Activated CD4-positive, alpha-beta T cell treated with anti-CD3 and anti-CD28 coated beads, Interleukin-2, amount 10 ng/mL, durations not matched to agents 24 days and 14 days (primary cell): ENCODE data around the gene LRRC32. TPM values are rescaled to one million over a fixed set of nuclear protein-coding genes. Genes with fewer than 3 reads are reported as not detected.

Experiments used
- DNase-seq: peaks from one replicate; pipeline ENCODE4 v3.0.0; 2022
- H3K27ac Mint-ChIP-seq: one replicate; pipeline ENCODE4 v1.8.0; 2022; ENCODE audit warnings: mild to moderate bottlenecking, mixed read lengths
- H3K27me3 Mint-ChIP-seq: one replicate; pipeline ENCODE4 v1.8.0; 2022; ENCODE audit warnings: mixed read lengths
- H3K36me3 Mint-ChIP-seq: one replicate; pipeline ENCODE4 v1.8.0; 2022; ENCODE audit warnings: low read depth, mild to moderate bottlenecking, mixed read lengths
- H3K4me1 Mint-ChIP-seq: one replicate; pipeline ENCODE4 v1.8.0; 2021; ENCODE audit warnings: mixed read lengths
- H3K4me3 Mint-ChIP-seq: one replicate; pipeline ENCODE4 v1.8.0; 2022; ENCODE audit warnings: mild to moderate bottlenecking, moderate library complexity, mixed read lengths
- H3K9me3 Mint-ChIP-seq: one replicate; pipeline ENCODE4 v1.8.0; 2021; ENCODE audit warnings: mixed read lengths
- intact Hi-C: fragments of 100-400 bp; cut with micrococcal nuclease; formaldehyde crosslinking; loops from one replicate; pipeline ENCODE4 v1.15.1; 2023
- total RNA-seq: library from RNA; stranded (reverse); gene quantifications from 2 replicates; pipeline ENCODE4 v1.2.3, GENCODE V29; 2022

Gene LRRC32
- total RNA-seq, 1 donor from 2014 or later, result 8.6 TPM

DNA sequence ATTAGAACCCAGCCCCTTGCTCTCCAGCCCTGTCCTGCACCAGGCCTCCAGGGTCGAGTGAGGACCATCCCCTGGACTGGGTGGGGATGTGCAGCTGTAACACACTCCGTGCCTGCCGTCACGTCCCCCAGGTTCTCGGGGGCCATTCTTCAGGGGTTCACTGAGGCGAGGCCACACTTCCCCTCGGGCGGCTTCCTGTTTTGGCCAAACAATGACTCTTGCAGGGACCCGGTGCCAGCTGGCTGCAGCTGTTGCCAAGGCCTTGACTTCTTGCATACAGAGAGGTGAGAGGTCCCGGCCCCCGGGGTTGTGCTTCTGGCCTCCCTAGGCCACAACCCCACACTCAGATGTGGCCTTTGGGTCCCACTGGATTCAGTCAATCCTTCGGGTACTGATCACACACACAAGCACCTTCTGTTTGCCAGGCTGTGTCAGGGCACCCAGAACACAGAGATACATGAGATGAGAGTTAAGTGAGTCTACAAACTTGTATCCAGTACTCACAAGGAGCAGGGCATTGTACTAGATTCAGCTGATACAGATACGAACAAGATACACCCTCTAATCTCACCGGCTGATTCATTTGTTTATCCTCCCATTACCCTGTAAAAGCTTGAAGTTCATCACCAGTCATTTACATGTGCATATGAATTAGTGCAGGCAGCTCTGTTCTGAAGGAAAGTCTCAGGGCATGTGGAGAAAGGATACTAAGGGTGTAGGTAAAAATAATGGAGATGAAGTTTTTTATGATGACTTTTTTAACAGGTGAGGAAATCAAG lies 32.9 kb downstream of the LRRC32 start:
- no peaks in the 10 kb centered on the region for H3K9me3 Mint-ChIP-seq
- no peak overlapping the region for H3K27ac Mint-ChIP-seq
- peaks cover 14% of the 10 kb centered on the region for H3K4me1 Mint-ChIP-seq
- intact Hi-C loops, result no loop called here
- peaks cover 2% of the 10 kb centered on the region for H3K36me3 Mint-ChIP-seq
- DNase-seq, result no peak
- no peak overlapping the region for H3K4me3 Mint-ChIP-seq
- peaks cover 13% of the 10 kb centered on the region for H3K27me3 Mint-ChIP-seq

DNA sequence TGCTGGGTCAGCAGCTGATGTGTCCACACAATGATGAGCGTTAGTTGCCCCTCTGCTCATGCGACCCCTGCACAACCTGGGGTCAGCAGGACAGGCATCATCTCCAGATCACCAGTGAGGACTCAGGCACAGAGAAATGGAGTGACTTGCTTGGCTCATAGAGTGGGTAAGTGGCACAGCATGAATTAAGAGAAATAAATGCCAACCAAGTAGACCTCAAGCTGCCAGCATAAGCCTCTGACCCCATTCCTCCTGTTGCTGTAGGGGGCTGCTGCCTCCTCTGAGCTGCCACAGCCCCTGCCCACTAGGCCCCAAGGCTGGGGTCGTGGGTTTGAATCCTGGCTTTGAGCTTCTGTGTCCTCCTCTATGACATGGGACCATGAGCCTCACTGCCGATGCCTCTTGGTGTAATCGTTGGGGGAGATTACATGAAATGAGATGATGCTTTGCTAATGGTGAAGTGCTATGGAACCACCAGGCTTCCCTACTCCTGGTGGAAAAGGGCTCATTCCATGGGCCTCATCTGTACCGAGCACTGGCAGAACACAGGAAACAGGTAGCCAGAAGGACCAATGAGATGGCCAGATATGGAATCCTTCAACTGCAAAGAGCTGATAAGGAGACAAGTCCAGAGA lies 33.6 kb downstream of the LRRC32 start:
- Mint-ChIP-seq H3K27ac (no peak overlapping the region), H3K36me3 (peaks cover 2% of the 10 kb centered on the region), H3K4me3 (no peak overlapping the region), H3K4me1 (peaks cover 15% of the 10 kb centered on the region), H3K27me3 (peaks cover 9% of the 10 kb centered on the region), H3K9me3 (no peaks in the 10 kb centered on the region)
- no peak for DNase-seq
- intact Hi-C loops, result no loop called here

DNA sequence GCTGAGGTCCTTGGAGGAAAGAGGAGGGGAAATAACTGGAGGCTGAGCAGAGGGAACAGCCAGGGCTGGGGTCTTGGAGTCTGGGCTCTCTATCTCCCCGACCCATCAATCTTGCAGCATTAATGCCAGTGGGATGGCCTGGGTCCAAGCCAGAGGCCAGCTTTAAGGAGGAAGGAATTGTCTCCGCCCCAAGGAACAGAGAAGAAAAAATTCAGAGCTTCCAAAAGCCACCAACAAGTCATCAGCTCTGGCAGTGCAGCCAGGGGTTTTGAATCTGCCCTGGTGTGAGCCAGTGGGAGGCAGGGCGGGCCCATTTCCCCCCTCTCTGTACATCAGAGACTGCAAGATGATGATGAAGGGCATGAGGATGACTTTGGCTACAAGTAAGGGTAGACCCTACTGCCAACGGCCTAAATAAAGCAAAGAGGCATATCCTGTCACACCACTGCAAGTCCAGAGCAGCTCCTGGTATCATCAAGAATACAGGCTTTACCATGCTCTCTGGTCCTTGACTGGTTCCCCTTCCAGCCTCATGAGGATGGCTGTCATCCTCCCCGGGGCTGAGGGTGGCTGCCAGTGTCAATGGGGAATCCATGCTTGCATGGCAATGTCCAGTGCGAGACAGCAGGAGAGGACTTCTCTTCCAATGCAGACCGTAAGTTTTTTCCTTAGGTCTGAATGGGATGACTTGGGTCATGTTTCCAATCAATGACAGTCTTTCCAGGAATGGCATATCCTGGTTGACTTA lies 34.4 kb downstream of the LRRC32 start:
- peaks cover 6% of the 10 kb centered on the region for H3K27me3 Mint-ChIP-seq
- H3K27ac Mint-ChIP-seq, result no peak overlapping the region
- intact Hi-C loops, result no loop called here
- H3K4me3 Mint-ChIP-seq, result no peak overlapping the region
- H3K36me3 Mint-ChIP-seq, result peaks cover 2% of the 10 kb centered on the region
- peaks cover 13% of the 10 kb centered on the region for H3K4me1 Mint-ChIP-seq
- DNase-seq, result no peak
- H3K9me3 Mint-ChIP-seq, result no peaks in the 10 kb centered on the region

DNA sequence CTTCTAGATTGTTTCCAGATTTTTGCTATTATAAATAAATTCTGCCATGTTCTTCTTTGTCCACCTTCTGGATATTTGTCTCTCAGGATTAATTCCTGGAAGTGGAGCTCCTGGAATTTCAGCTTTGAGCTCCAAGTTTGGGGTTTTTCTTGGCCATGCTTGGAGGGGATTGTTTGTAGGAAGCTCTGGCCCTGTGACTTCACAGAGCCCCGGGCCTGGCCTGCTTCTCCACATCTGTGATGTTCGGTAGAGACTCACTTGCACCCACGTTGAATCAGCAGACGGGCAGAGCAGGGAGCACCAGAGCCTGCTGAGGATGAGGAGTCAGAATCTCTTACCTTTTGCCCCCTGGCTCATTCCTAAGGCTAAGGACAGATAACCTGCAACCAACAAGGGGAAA lies 35.7 kb downstream of the LRRC32 start:
- Mint-ChIP-seq H3K27me3 (peaks cover 3% of the 10 kb centered on the region), H3K4me1 (peaks cover 21% of the 10 kb centered on the region), H3K4me3 (no peak overlapping the region), H3K9me3 (no peaks in the 10 kb centered on the region), H3K27ac (no peak overlapping the region), H3K36me3 (peaks cover 2% of the 10 kb centered on the region)
- no peak for DNase-seq
- intact Hi-C loops, result no loop called here

DNA sequence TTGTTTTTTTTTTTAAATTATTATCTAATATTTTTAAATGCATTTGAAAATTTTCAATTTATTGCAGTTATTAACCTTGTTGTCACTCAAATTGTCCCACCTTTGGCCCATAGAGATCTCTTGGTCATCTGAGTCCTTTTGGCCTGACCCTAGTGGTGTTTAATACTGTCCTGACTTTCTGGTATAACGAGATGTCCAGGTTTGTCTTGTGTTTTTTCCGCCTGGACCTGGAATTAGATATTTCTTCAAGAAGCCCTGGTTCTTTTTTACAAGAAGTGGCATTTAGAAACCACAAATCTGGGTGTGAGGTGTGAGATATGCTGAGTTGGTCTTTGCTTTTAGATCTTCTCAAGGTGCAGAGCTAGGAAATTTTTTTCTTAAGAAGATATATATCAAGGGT lies 38.1 kb downstream of the LRRC32 start:
- H3K9me3 Mint-ChIP-seq, result peaks cover 3% of the 10 kb centered on the region
- peaks cover 36% of the 10 kb centered on the region for H3K4me1 Mint-ChIP-seq
- H3K4me3 Mint-ChIP-seq, result no peak overlapping the region
- no peaks in the 10 kb centered on the region for H3K27me3 Mint-ChIP-seq
- H3K36me3 Mint-ChIP-seq, result no peaks in the 10 kb centered on the region
- DNase-seq, result no peak
- H3K27ac Mint-ChIP-seq, result no peak overlapping the region
- intact Hi-C loops, result no loop called here

DNA sequence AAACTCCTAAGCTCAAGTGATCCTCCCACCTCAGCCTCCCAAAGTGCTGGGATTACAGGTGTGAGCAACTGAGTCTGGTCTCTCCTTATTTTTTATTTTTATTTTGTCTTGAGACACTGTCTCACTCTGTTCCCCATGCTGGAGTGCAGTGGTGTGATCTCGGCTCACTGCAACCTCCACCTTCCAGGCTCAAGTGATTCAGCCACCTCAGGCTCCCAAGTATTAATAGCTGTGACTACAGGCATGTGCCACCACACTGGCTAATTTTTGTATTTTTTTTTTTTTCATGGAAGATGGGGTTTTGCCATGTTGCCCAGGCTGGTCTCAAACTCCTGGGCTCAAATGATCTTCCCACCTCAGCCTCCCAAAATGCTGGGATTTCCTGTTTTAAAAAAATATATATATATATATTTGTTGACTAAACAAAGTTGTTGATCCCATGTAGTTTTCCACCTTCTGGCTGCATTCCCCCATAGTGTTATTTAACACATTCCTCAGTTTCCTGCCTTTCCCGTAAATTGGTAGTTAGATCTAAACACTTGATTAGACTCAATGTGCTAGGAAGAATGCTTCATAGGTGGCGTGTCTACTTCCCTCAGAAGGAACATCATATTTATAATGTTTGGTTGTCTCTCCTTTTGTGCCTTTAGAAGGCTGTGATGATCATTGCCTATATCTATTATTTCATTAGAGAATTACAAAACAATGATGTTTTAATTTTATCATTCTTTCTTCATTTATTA lies 38.8 kb downstream of the LRRC32 start:
- DNase-seq, result no peak
- H3K27ac Mint-ChIP-seq, result peak overlapping the region; percentile 29
- H3K4me1 Mint-ChIP-seq, result peaks cover 41% of the 10 kb centered on the region
- peaks cover 3% of the 10 kb centered on the region for H3K9me3 Mint-ChIP-seq
- no peak overlapping the region for H3K4me3 Mint-ChIP-seq
- peaks cover 3% of the 10 kb centered on the region for H3K36me3 Mint-ChIP-seq
- intact Hi-C loops, result no loop called here
- no peaks in the 10 kb centered on the region for H3K27me3 Mint-ChIP-seq

DNA sequence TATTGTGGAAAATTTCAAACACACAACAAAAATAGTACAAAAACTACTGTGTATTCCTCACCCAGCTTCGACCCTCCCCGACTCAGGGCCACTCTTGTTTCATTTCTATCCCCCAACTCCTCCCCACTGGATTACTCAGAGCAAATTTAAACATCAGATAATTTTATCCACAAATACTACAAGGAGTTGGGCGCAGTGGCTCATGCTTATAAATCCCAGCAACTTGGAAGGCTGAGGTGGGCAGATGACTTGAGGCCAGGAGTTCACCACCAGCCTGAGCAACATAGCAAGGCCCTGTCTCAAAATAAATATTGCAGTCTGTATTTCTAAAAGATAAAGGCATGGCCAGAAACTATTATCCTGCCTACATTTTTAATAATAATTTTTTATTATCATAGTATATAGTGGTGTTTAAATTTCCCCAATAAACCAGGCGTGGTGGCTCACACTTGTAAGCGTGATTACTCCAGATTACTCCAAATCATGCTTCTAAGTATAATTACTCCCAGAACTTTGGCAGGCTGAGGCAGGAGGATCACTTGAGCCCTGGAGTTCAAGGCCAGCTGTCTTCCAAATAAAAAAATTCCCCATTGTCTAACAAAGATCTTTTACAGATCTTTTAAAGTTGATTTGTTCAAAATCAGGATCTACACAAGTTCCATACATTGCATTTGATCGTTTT lies 39.8 kb downstream of the LRRC32 start:
- DNase-seq, result no peak
- Mint-ChIP-seq H3K36me3 (peaks cover 5% of the 10 kb centered on the region), H3K27ac (peak overlapping the region; percentile 96), H3K4me3 (peak overlapping the region; percentile 49), H3K9me3 (peaks cover 10% of the 10 kb centered on the region), H3K4me1 (peaks cover 45% of the 10 kb centered on the region), H3K27me3 (no peaks in the 10 kb centered on the region)
- intact Hi-C loops, result no loop called here

DNA sequence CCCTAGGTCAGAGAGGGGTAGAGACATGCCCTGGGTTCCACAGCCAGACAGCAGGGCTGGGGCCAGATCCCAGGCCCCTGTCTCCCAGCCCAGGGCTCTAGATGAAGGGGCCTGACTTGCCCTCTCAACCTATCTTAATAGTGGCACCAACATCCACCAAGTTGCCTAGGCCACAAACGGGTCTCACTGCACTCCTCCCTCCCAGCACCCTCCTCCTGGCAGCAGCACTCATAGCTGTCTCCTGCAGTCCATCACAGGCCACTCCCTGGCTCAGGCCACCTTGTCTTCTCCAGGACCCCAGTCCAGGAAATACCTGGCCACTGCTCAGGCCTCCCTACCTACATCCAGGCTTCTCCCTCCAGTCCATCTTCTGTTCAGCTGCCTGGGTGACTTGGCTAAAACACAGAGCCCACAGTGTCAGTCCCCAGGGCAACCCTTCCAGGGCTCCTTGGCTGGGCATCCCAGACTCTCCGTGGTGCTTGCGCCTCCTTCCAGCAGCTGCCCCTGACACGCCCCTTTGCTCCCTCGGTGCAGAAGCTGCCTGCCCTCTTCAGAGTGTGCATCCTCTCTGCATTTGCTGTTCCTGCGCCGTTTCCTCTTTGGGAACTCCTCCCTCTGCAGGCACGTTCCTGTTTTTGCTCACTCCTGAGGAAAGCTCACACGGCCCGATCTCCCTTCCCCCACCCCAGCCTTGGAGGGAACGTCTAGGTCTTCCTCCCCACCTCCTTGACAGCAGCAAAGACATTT lies 40.5 kb downstream of the LRRC32 start:
- no peaks in the 10 kb centered on the region for H3K27me3 Mint-ChIP-seq
- intact Hi-C loops, result no loop called here
- peaks cover 16% of the 10 kb centered on the region for H3K9me3 Mint-ChIP-seq
- peaks cover 45% of the 10 kb centered on the region for H3K4me1 Mint-ChIP-seq
- H3K27ac Mint-ChIP-seq, result peak overlapping the region; percentile 96
- peak overlapping the region; percentile 49 for H3K4me3 Mint-ChIP-seq
- peak; percentile 65 for DNase-seq
- H3K36me3 Mint-ChIP-seq, result peaks cover 11% of the 10 kb centered on the region

DNA sequence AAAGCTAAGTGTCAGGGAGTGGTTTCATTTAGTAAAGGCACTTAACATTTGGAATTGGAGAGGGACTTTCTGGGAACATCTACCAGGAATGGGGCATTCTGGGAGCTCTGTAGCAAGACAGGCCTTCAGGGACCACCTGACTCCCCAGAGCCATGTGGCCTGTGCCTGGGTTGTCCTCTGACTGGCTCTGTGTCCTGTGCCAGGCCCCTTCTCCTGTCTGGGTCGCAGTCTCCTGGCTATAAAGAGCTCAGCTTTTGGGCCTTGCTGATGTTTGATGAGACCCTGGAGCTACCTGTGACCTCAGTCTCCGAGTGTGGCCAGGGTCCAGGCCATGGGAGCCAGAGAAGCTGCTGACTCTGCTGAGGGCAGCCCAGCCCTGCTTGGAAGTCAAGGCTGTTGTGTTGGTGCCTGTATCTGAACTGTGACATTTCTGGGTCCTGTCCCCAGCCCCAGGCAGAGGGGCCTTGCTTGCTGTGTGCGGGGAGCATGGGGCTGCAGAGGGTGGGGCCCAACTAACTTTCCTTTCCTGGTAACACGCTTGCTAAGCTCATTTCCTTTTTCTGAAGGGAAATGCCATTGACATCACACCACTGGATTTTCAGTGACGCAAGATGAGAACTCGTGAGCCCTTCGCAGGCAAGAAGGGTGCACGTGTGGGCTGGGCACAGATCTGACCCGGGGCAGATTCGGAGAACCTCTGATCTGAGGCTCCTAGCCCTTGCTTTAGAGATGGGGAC lies 41.3 kb downstream of the LRRC32 start:
- Mint-ChIP-seq H3K4me1 (peaks cover 45% of the 10 kb centered on the region), H3K4me3 (peak overlapping the region; percentile 49), H3K27ac (peak overlapping the region; percentile 96), H3K27me3 (no peaks in the 10 kb centered on the region), H3K36me3 (peaks cover 11% of the 10 kb centered on the region), H3K9me3 (peaks cover 16% of the 10 kb centered on the region)
- intact Hi-C loops, result no loop called here
- peak; percentile 82 for DNase-seq

DNA sequence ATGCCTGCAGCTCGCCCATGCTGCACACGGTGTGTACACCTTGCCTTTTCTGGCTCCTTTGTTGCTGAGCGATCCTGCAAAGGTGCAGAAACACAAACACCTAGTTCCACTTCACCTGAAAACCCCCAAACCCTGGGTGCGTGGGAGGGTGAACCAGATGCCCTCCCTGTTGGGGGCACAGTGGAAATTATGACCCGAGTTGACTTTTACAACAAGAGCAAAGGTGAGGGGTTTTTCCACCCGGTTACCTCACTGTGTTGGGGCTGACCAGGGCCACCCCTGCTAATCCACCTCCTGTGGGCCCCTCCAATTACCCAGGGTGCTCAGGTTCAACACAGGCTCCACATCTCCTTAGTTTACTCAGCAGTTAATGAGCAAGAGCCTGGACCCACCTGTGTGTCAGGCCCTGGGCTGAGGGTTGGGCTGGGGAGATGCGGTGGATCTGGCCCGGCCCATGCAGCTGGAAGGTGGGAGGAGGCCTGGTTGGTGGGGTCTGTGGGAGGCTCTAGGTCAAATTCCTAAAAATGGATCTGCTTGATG lies 42.1 kb downstream of the LRRC32 start:
- intact Hi-C loops, result no loop called here
- H3K4me1 Mint-ChIP-seq, result peaks cover 45% of the 10 kb centered on the region
- peak overlapping the region; percentile 62 for H3K4me3 Mint-ChIP-seq
- peak; percentile 70 for DNase-seq
- peaks cover 16% of the 10 kb centered on the region for H3K9me3 Mint-ChIP-seq
- H3K27me3 Mint-ChIP-seq, result no peaks in the 10 kb centered on the region
- H3K27ac Mint-ChIP-seq, result peak overlapping the region; percentile 96
- H3K36me3 Mint-ChIP-seq, result peaks cover 11% of the 10 kb centered on the region

DNA sequence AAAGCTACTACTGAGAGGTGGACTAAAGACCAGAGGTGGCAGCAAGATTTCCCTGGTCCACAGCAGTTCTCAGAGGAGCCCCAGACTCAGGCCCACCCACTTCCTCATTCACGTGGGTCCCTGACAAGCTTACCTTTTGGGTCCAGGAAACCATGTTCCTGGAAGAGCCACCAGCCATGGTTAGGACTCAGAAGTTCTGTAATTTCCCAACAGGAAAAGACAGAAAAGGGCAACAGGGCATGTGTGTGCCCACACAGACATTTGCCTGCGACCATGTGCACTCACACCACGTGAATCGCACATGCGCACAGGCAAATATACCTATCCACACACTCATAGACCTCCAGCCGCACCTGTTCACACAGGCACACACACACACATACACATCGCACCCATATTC lies 42.9 kb downstream of the LRRC32 start:
- H3K9me3 Mint-ChIP-seq, result peaks cover 16% of the 10 kb centered on the region
- H3K4me3 Mint-ChIP-seq, result peak overlapping the region; percentile 47
- no peaks in the 10 kb centered on the region for H3K27me3 Mint-ChIP-seq
- H3K4me1 Mint-ChIP-seq, result peaks cover 45% of the 10 kb centered on the region
- intact Hi-C loops, result loop anchor here (2.0 kb wide), 2 partner anchors 39 to 45 kb away; no protein-coding TSS in a partner anchor
- peaks cover 11% of the 10 kb centered on the region for H3K36me3 Mint-ChIP-seq
- peak overlapping the region; percentile 96 for H3K27ac Mint-ChIP-seq
- no peak for DNase-seq

DNA sequence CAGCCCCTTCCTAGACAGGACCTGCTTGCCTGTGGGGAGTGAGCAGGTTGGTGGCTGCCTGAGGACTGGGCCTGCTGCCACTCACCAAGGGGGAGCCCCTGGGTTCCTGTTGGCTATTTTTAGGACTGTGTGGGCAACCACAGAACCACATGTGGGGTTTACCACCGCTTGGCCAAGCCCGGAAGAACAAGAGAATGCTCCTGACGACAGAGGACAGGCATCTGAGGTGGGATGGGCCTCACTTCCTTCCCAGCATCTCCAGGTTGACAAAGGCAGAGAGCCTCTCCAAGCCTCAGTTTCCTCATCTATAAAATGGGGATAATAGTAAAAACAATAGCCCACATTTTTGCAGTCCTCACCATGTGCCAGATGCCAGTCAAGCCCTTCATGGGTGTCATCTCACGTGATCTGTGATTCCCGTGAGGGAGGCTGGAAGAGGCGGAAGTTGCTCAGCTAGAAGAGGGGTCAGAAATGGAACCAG lies 43.6 kb downstream of the LRRC32 start:
- Mint-ChIP-seq H3K36me3 (peaks cover 11% of the 10 kb centered on the region), H3K4me1 (peaks cover 42% of the 10 kb centered on the region), H3K27ac (peak overlapping the region; percentile 88), H3K4me3 (peak overlapping the region; percentile 47), H3K27me3 (no peaks in the 10 kb centered on the region), H3K9me3 (peaks cover 16% of the 10 kb centered on the region)
- intact Hi-C loops, result loop anchor here (2.0 kb wide), 2 partner anchors 38 to 46 kb away; no protein-coding TSS in a partner anchor
- peak; percentile 91 for DNase-seq
